GM12874 (cell line): ENCODE measurements around the gene ZNF710.

Experiments used
- CTCF ChIP-seq: IDR thresholded peaks from 2 replicates; pipeline ENCODE4 v1.5.1; 2011; ENCODE audit warnings: low read depth, mild to moderate bottlenecking, control low read depth, low read length, moderate library complexity; ENCODE audit not compliant: insufficient read depth

The ZNF710 gene

GRCh38 chr15:90043530-90044010, 42.4 kb downstream of the ZNF710 start:
- no peak for TF ChIP-seq CTCF

GRCh38 chr15:90044191-90044590, 43.1 kb downstream of the ZNF710 start:
- TF ChIP-seq CTCF, result no peak

GRCh38 chr15:90044916-90045371, 43.8 kb downstream of the ZNF710 start:
- TF ChIP-seq CTCF, result no peak

GRCh38 chr15:90046289-90046688, 45.2 kb downstream of the ZNF710 start:
- no peak for TF ChIP-seq CTCF

GRCh38 chr15:90046911-90047392, 45.8 kb downstream of the ZNF710 start:
- TF ChIP-seq CTCF, result no peak

GRCh38 chr15:90047956-90048575, 46.9 kb downstream of the ZNF710 start:
- TF ChIP-seq CTCF, result no peak

GRCh38 chr15:90049030-90049429, 47.9 kb downstream of the ZNF710 start:
- TF ChIP-seq CTCF, result no peak
